HG03097 (cell line): ENCODE data around the gene CDIP1.
"Not testable (repeated sequence)": the region's sequence is repeated elsewhere in the genome, so short reads cannot be mapped to it uniquely, and the experiment has no call there.

ENCODE experiments used
- ATAC-seq: cut with Tn5 transposase; IDR thresholded peaks from one replicate; pipeline ENCODE4 v1.9.1; 2021; ENCODE audit not compliant: unreplicated experiment, low FRiP score

The CDIP1 gene

GRCh38 chr16:4538350-4539235, at the start of gene CDIP1:
CDIP1 (minus strand) TSS chr16:4538773; CDS start chr16:4514130, 24,643 bp downstream.
- ATAC-seq, result peak; percentile 69

GRCh38 chr16:4586291-4586690, 47.7 kb upstream of the CDIP1 start:
- ATAC-seq, result no peak

- ATAC-seq, result no peak
Measured at GRCh38 chr16:4583906-4584305, 45.3 kb upstream of the CDIP1 start.

GRCh38 chr16:4580250-4580649, 41.7 kb upstream of the CDIP1 start:
- ATAC-seq, result no peak

- ATAC-seq, result no peak
Measured at GRCh38 chr16:4578961-4579530, 40.5 kb upstream of the CDIP1 start.

GRCh38 chr16:4576008-4576407, 37.4 kb upstream of the CDIP1 start:
- no peak for ATAC-seq

- no peak for ATAC-seq
Measured at GRCh38 chr16:4574919-4575705, 36.5 kb upstream of the CDIP1 start.

- not testable (repeated sequence) for ATAC-seq
Measured at GRCh38 chr16:4573926-4574325, 35.4 kb upstream of the CDIP1 start.

GRCh38 chr16:4572715-4573114, 34.1 kb upstream of the CDIP1 start:
- ATAC-seq, result no peak

- ATAC-seq, result no peak
Measured at GRCh38 chr16:4570688-4571321, 32.2 kb upstream of the CDIP1 start.

- no peak for ATAC-seq
Measured at GRCh38 chr16:4570086-4570485, 31.5 kb upstream of the CDIP1 start.

- ATAC-seq, result no peak
Measured at GRCh38 chr16:4566144-4566543, 27.6 kb upstream of the CDIP1 start.

GRCh38 chr16:4564661-4565267, 26.2 kb upstream of the CDIP1 start:
- ATAC-seq, result no peak

- ATAC-seq, result no peak
Measured at GRCh38 chr16:4561596-4561995, 23.0 kb upstream of the CDIP1 start.

- no peak for ATAC-seq
Measured at GRCh38 chr16:4557973-4558372, 19.4 kb upstream of the CDIP1 start.

GRCh38 chr16:4556580-4556979, 18.0 kb upstream of the CDIP1 start:
- ATAC-seq, result no peak

- no peak for ATAC-seq
Measured at GRCh38 chr16:4556112-4556511, 17.5 kb upstream of the CDIP1 start, which contains the start of gene C16orf96. C16orf96 (plus strand) TSS chr16:4556340; CDS start chr16:4556490, 150 bp downstream.

GRCh38 chr16:4552541-4552940, 14.0 kb upstream of the CDIP1 start:
- no peak for ATAC-seq

GRCh38 chr16:4550591-4550990, 12.0 kb upstream of the CDIP1 start:
- no peak for ATAC-seq

- no peak for ATAC-seq
Measured at GRCh38 chr16:4548124-4548523, 9.6 kb upstream of the CDIP1 start.
